HepG2 (cell line): ENCODE results near the gene CAPN9. TPM values are rescaled to one million over a fixed set of nuclear protein-coding genes. Genes with fewer than 3 reads are reported as not detected.

Source experiments
- FOXC1 ChIP-seq: sonication (generic); formaldehyde crosslinking; IDR thresholded peaks from 2 replicates; pipeline ENCODE4 v1.8.0; 2022; ENCODE audit warnings: mild to moderate bottlenecking, missing genetic modification reagents, borderline replicate concordance
- HOXA5 ChIP-seq: sonication (generic); formaldehyde crosslinking; IDR thresholded peaks from 2 replicates; pipeline ENCODE4 v1.4.0; 2020; ENCODE audit warnings: missing genetic modification reagents
- KDM5A ChIP-seq: fragments of 200-600 bp; sonication (generic); IDR thresholded peaks from 2 replicates; pipeline ENCODE4 v1.7.0; 2018; ENCODE audit warnings: antibody characterized with exemption, mild to moderate bottlenecking, low read length, borderline replicate concordance
- MED8 ChIP-seq: sonication (generic); formaldehyde crosslinking; IDR thresholded peaks from 2 replicates; pipeline ENCODE4 v1.8.1; 2023; ENCODE audit warnings: mild to moderate bottlenecking, missing genetic modification reagents; ENCODE audit not compliant: insufficient replicate concordance
- MTA1 ChIP-seq: sonication (generic); formaldehyde crosslinking; IDR thresholded peaks from 2 replicates; pipeline ENCODE4 v1.4.0; 2020; ENCODE audit warnings: missing genetic modification reagents, mild to moderate bottlenecking, borderline replicate concordance
- NCOA1 ChIP-seq: sonication (generic); formaldehyde crosslinking; IDR thresholded peaks from 2 replicates; pipeline ENCODE4 v1.9.0; 2021; ENCODE audit warnings: missing genetic modification reagents
- NFKBIZ ChIP-seq: IDR thresholded peaks from 2 replicates; pipeline ENCODE4 v1.6.1; 2018; ENCODE audit warnings: missing genetic modification reagents, missing compliant biosample characterization
- REPIN1 ChIP-seq: sonication (generic); formaldehyde crosslinking; IDR thresholded peaks from 2 replicates; pipeline ENCODE4 v1.8.0; 2022; ENCODE audit warnings: missing genetic modification reagents, low read depth, mild to moderate bottlenecking, borderline replicate concordance
- SETDB1 ChIP-seq: sonication (generic); formaldehyde crosslinking; IDR thresholded peaks from 2 replicates; pipeline ENCODE4 v1.5.1; 2020; ENCODE audit warnings: missing genetic modification reagents, mild to moderate bottlenecking, borderline replicate concordance
- SNAPC4 ChIP-seq: sonication (generic); formaldehyde crosslinking; IDR thresholded peaks from 2 replicates; pipeline ENCODE4 v1.4.0; 2020; ENCODE audit warnings: mild to moderate bottlenecking, missing genetic modification reagents
- ZC3H13 ChIP-seq: sonication (generic); formaldehyde crosslinking; IDR thresholded peaks from 2 replicates; pipeline ENCODE4 v1.8.1; 2023; ENCODE audit warnings: mild to moderate bottlenecking, missing genetic modification reagents, moderate library complexity
- ZFYVE20 ChIP-seq: sonication (generic); formaldehyde crosslinking; IDR thresholded peaks from 2 replicates; pipeline ENCODE4 v1.8.0; 2023; ENCODE audit warnings: low read depth, mild to moderate bottlenecking, moderate library complexity, missing genetic modification reagents, borderline replicate concordance
- ZNF33B ChIP-seq: sonication (generic); formaldehyde crosslinking; IDR thresholded peaks from 2 replicates; pipeline ENCODE4 v1.5.1; 2020; ENCODE audit warnings: mild to moderate bottlenecking, missing genetic modification reagents
- ZNF598 ChIP-seq: sonication (generic); formaldehyde crosslinking; IDR thresholded peaks from 2 replicates; pipeline ENCODE4 v1.5.1; 2020; ENCODE audit warnings: mild to moderate bottlenecking, missing genetic modification reagents, borderline replicate concordance
- ZNF652 ChIP-seq: IDR thresholded peaks from 2 replicates; pipeline ENCODE4 v1.6.1; 2016; ENCODE audit warnings: low read depth, borderline replicate concordance
- polyA plus RNA-seq, 8 experiments: library from polyadenylated mRNA; depleted of rRNA in 3 of 8; stranded (reverse) in 7 of 8; unstranded in 1 of 8; fragments of >200 nt; fragmentation: Illumina TruSeq in 4 of 8; extraction: Trizol in 4 of 8; gene quantifications; 2 replicates each; pipeline versions ENCODE4 v1.2.1 to v1.2.3, GENCODE V29; 2011 to 2016; ENCODE audit warnings: low read depth in 4 of 8, missing spikeins in 1 of 8, mixed read lengths in 1 of 8; ENCODE audit not compliant: insufficient read depth in 1 of 8
- total RNA-seq, 5 experiments: library from RNA; depleted of rRNA; stranded (reverse); fragments of >200 nt; fragmentation: Illumina TruSeq; extraction: Trizol; gene quantifications; 2 replicates each; pipeline ENCODE4 v1.2.3, GENCODE V29; 2016; ENCODE audit warnings: low read depth in 1 of 5
- TF ChIP-seq, protein P1 (sequence below): sonication (generic); formaldehyde crosslinking; conservative IDR thresholded peaks from 2 replicates; pipeline ENCODE4 v1.4.0; 2020; ENCODE audit warnings: missing genetic modification reagents
- TF ChIP-seq, protein P2 (sequence below): sonication (generic); formaldehyde crosslinking; IDR thresholded peaks from 2 replicates; pipeline ENCODE4 v1.5.0; 2020; ENCODE audit warnings: mild to moderate bottlenecking, missing genetic modification reagents
- TF ChIP-seq, protein P3 (sequence below): sonication (generic); formaldehyde crosslinking; IDR thresholded peaks from 2 replicates; pipeline ENCODE4 v1.5.0; 2020; ENCODE audit warnings: missing genetic modification reagents

CAPN9 gene
- total and polyA plus RNA-seq, 2 of the 13 experiments (the other 11 are each of a cell fraction or from before 2014, with no cell fraction given), result 0.04 to 0.31 TPM

GRCh38 chr1:230701434-230701833, 45.8 kb upstream of the CAPN9 start (continued):
- TF ChIP-seq SNAPC4 (CRISPR knock-in tag), result no peak
- no peak for TF ChIP-seq KDM5A
- TF ChIP-seq ZFYVE20 (CRISPR knock-in tag), result no peak
- TF ChIP-seq MED8 (CRISPR knock-in tag), result no peak
- no peak for TF ChIP-seq ZNF33B (CRISPR knock-in tag)
- peak; percentile 25; the same call in 1 of the 2 replicates for TF ChIP-seq FOXC1 (CRISPR knock-in tag)
- TF ChIP-seq SETDB1, result no peak
- TF ChIP-seq ZNF598 (CRISPR knock-in tag), result no peak
- TF ChIP-seq MTA1 (CRISPR knock-in tag), result no peak
- no peak for TF ChIP-seq NCOA1 (CRISPR knock-in tag)
- 0 out of 2 replicates have a peak, but pooled peaks have one; percentile 7 for TF ChIP-seq REPIN1 (CRISPR knock-in tag)
- TF ChIP-seq ZNF652 (CRISPR knock-in tag), result no peak
- TF ChIP-seq NFKBIZ (CRISPR knock-in tag), result no peak
- no peak for TF ChIP-seq HOXA5 (CRISPR knock-in tag)
- TF ChIP-seq, protein P1, sequence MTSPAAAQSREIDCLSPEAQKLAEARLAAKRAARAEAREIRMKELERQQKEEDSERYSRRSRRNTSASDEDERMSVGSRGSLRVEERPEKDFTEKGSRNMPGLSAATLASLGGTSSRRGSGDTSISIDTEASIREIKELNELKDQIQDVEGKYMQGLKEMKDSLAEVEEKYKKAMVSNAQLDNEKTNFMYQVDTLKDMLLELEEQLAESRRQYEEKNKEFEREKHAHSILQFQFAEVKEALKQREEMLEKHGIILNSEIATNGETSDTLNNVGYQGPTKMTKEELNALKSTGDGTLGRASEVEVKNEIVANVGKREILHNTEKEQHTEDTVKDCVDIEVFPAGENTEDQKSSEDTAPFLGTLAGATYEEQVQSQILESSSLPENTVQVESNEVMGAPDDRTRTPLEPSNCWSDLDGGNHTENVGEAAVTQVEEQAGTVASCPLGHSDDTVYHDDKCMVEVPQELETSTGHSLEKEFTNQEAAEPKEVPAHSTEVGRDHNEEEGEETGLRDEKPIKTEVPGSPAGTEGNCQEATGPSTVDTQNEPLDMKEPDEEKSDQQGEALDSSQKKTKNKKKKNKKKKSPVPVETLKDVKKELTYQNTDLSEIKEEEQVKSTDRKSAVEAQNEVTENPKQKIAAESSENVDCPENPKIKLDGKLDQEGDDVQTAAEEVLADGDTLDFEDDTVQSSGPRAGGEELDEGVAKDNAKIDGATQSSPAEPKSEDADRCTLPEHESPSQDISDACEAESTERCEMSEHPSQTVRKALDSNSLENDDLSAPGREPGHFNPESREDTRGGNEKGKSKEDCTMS (CRISPR knock-in tag), result no peak
- TF ChIP-seq, protein P2, sequence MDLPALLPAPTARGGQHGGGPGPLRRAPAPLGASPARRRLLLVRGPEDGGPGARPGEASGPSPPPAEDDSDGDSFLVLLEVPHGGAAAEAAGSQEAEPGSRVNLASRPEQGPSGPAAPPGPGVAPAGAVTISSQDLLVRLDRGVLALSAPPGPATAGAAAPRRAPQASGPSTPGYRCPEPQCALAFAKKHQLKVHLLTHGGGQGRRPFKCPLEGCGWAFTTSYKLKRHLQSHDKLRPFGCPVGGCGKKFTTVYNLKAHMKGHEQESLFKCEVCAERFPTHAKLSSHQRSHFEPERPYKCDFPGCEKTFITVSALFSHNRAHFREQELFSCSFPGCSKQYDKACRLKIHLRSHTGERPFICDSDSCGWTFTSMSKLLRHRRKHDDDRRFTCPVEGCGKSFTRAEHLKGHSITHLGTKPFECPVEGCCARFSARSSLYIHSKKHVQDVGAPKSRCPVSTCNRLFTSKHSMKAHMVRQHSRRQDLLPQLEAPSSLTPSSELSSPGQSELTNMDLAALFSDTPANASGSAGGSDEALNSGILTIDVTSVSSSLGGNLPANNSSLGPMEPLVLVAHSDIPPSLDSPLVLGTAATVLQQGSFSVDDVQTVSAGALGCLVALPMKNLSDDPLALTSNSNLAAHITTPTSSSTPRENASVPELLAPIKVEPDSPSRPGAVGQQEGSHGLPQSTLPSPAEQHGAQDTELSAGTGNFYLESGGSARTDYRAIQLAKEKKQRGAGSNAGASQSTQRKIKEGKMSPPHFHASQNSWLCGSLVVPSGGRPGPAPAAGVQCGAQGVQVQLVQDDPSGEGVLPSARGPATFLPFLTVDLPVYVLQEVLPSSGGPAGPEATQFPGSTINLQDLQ (CRISPR knock-in tag), result no peak
- TF ChIP-seq ZC3H13 (CRISPR knock-in tag), result peak; percentile 41; the same call in 1 of the 2 replicates
- TF ChIP-seq, protein P3, sequence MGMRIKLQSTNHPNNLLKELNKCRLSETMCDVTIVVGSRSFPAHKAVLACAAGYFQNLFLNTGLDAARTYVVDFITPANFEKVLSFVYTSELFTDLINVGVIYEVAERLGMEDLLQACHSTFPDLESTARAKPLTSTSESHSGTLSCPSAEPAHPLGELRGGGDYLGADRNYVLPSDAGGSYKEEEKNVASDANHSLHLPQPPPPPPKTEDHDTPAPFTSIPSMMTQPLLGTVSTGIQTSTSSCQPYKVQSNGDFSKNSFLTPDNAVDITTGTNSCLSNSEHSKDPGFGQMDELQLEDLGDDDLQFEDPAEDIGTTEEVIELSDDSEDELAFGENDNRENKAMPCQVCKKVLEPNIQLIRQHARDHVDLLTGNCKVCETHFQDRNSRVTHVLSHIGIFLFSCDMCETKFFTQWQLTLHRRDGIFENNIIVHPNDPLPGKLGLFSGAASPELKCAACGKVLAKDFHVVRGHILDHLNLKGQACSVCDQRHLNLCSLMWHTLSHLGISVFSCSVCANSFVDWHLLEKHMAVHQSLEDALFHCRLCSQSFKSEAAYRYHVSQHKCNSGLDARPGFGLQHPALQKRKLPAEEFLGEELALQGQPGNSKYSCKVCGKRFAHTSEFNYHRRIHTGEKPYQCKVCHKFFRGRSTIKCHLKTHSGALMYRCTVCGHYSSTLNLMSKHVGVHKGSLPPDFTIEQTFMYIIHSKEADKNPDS (CRISPR knock-in tag), result peak; percentile 56; the same call in 1 of the 2 replicates
